Endodermal cell (in vitro differentiated cells): ENCODE results near the gene ABR. TPM values are rescaled to one million over a fixed set of nuclear protein-coding genes. Genes with fewer than 3 reads are reported as not detected.
"Not testable (repeated sequence)": the region's sequence is repeated elsewhere in the genome, so short reads cannot be mapped to it uniquely, and the experiment has no call there.

Experiments
- DNase-seq: peaks from one replicate; pipeline ENCODE4 v3.0.0-alpha.2; 2017
- H3K27ac ChIP-seq: 2 replicates; pipeline ENCODE4 v1.5.1; 2013; ENCODE audit warnings: mild to moderate bottlenecking, low read depth, low read length, moderate library complexity
- H3K27me3 ChIP-seq: 2 replicates; pipeline ENCODE4 v1.6.1; 2013; ENCODE audit warnings: mild to moderate bottlenecking, low read length, moderate library complexity; ENCODE audit not compliant: insufficient read depth, control insufficient read depth, poor library complexity, severe bottlenecking
- H3K36me3 ChIP-seq: 2 replicates; pipeline ENCODE4 v1.7.0; 2013; ENCODE audit warnings: mild to moderate bottlenecking, low read length, moderate library complexity; ENCODE audit not compliant: control insufficient read depth, insufficient read depth
- H3K4me1 ChIP-seq: one replicate; pipeline ENCODE4 v1.7.0; 2013; ENCODE audit warnings: low read length; ENCODE audit not compliant: control insufficient read depth, insufficient read depth
- H3K4me3 ChIP-seq: 2 replicates; pipeline ENCODE4 v1.5.1; 2013; ENCODE audit warnings: mild to moderate bottlenecking, low read length, moderate library complexity
- H3K9ac ChIP-seq: 2 replicates; pipeline ENCODE4 v1.6.1; 2013; ENCODE audit warnings: mild to moderate bottlenecking, low read length, moderate library complexity; ENCODE audit not compliant: poor library complexity, severe bottlenecking; ENCODE audit errors: extremely low read depth
- H3K9me3 ChIP-seq: 2 replicates; pipeline ENCODE4 v1.6.1; 2013; ENCODE audit warnings: mild to moderate bottlenecking, low read length, moderate library complexity; ENCODE audit not compliant: control insufficient read depth
- H3K27ac Mint-ChIP-seq: 2 replicates; pipeline ENCODE4 v1.8.0; 2020; ENCODE audit warnings: mixed read lengths
- H3K27me3 Mint-ChIP-seq: 2 replicates; pipeline ENCODE4 v1.8.0; 2021; ENCODE audit warnings: mild to moderate bottlenecking, mixed read lengths; ENCODE audit not compliant: insufficient read depth
- H3K36me3 Mint-ChIP-seq: 2 replicates; pipeline ENCODE4 v1.8.0; 2020; ENCODE audit warnings: low read depth, mixed read lengths
- H3K4me1 Mint-ChIP-seq: 2 replicates; pipeline ENCODE4 v1.8.0; 2020; ENCODE audit warnings: mixed read lengths
- H3K4me3 Mint-ChIP-seq: 2 replicates; pipeline ENCODE4 v1.8.0; 2020; ENCODE audit warnings: mild to moderate bottlenecking, moderate library complexity, mixed read lengths
- H3K9me3 Mint-ChIP-seq: 2 replicates; pipeline ENCODE4 v1.8.0; 2020; ENCODE audit warnings: mild to moderate bottlenecking, mixed read lengths
- WGBS, 2 experiments: methylation state at CpG; one replicate each; pipeline versions ENCODE4 v1.1.5 to v1.1.7; 2013; ENCODE audit warnings: missing lambda C conversion rate in 2 of 2, mixed read lengths in 1 of 2; ENCODE audit not compliant: insufficient coverage in 1 of 2, insufficient read length in 1 of 2; 5-methylcytosine and 5-hydroxymethylcytosine counted together
- total RNA-seq, 2 donors: library from RNA; stranded (reverse); fragmentation: NEBNext Ultra II Directional in 1 of 2; extraction: Animal tissue kit (Norgen Biotek cat#: 25700) in 1 of 2; gene quantifications; 2 replicates in 1 of 2; 3 replicates in 1 of 2; pipeline ENCODE4 v1.2.1, GENCODE V29; 2021
- TF ChIP-seq, protein P1 (sequence below): fragments of 200-600 bp; sonication (generic); conservative IDR thresholded peaks from 2 replicates; pipeline ENCODE4 v1.5.0; 2021; ENCODE audit warnings: antibody characterized with exemption, mild to moderate bottlenecking

ABR gene
- total RNA-seq, 2 donors from 2014 or later, result 51.1 to 58.7 TPM

DNA sequence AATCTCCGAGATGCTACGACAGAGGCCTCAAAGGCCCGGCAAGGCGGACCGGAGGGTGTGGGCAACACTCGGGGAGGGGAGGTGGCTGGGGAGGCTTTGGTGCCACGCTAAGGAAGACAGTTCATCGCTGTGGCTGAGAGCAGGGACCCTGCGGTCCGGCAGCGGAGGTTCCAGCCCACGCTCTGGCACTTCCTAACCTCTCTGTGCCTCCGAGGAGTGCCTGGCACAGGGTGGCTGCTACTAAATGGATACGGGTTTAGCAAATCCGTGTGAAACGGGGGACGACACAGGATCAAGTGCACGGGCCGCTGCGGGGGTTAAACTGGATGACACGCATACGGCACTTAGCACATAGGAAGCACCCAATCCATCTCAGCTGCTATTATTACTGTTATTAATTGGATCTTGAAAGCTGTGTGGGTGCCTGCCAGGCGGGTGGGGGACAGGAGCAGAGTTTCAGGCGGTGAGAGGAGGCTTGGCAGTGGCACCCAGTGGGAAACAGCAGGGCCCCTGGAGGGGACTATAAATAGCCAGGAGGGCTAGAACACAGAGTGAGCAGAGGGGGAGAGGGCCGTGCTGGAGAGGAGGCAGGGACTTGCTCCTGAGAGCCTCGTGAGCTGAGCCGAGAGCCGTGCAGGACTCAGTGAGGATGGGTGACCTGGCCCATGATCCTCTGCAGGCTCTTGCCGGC lies 45.0 kb downstream of the ABR start:
- Histone ChIP-seq H3K27me3 (no peaks in the 10 kb centered on the region), H3K9ac (no peak overlapping the region), H3K4me3 (no peak overlapping the region), H3K9me3 (no peaks in the 10 kb centered on the region), H3K27ac (no peak overlapping the region), H3K4me1 (no peaks in the 10 kb centered on the region), H3K36me3 (no peaks in the 10 kb centered on the region)
- Mint-ChIP-seq H3K4me1 (peaks cover 2% of the 10 kb centered on the region), H3K27me3 (no peaks in the 10 kb centered on the region), H3K4me3 (no peak overlapping the region), H3K27ac (no peak overlapping the region), H3K36me3 (peaks cover 4% of the 10 kb centered on the region), H3K9me3 (peaks cover 3% of the 10 kb centered on the region)
- WGBS, 2 experiments, result 91 to 92% methylated on average over 24 to 29 of the region's 29 CpGs
- TF ChIP-seq, protein P1, sequence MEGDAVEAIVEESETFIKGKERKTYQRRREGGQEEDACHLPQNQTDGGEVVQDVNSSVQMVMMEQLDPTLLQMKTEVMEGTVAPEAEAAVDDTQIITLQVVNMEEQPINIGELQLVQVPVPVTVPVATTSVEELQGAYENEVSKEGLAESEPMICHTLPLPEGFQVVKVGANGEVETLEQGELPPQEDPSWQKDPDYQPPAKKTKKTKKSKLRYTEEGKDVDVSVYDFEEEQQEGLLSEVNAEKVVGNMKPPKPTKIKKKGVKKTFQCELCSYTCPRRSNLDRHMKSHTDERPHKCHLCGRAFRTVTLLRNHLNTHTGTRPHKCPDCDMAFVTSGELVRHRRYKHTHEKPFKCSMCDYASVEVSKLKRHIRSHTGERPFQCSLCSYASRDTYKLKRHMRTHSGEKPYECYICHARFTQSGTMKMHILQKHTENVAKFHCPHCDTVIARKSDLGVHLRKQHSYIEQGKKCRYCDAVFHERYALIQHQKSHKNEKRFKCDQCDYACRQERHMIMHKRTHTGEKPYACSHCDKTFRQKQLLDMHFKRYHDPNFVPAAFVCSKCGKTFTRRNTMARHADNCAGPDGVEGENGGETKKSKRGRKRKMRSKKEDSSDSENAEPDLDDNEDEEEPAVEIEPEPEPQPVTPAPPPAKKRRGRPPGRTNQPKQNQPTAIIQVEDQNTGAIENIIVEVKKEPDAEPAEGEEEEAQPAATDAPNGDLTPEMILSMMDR, result no peak
- no peak for DNase-seq

DNA sequence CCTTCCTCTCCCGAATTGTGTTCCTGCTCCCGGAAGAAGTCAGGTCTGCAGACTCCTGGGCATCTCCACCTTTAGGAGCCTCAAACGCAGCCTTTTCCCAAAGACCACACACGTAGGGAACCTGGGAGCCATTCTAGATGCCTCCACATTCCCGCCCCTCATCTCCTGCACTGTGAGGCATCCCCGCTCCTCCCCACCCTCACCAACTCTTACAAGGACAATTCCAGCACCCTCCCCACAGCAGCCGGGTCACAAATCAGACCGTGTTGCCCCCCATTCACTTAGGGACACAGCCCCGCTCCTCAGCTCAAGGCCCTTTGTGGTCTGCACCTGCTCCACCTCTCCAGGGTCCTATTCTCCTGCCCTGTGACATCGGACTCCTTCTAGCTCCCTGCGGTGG lies 49.6 kb downstream of the ABR start:
- no peaks in the 10 kb centered on the region for H3K36me3 ChIP-seq
- H3K4me1 ChIP-seq, result no peaks in the 10 kb centered on the region
- Mint-ChIP-seq H3K4me1 (no peaks in the 10 kb centered on the region), H3K27me3 (no peaks in the 10 kb centered on the region), H3K4me3 (no peak overlapping the region), H3K36me3 (peaks cover 17% of the 10 kb centered on the region), H3K27ac (no peak overlapping the region), H3K9me3 (peaks cover 7% of the 10 kb centered on the region)
- H3K9me3 ChIP-seq, result no peaks in the 10 kb centered on the region
- no peak overlapping the region for H3K4me3 ChIP-seq
- H3K9ac ChIP-seq, result no peak overlapping the region
- TF ChIP-seq, protein P1, result no peak
- DNase-seq, result peak; percentile 39
- H3K27ac ChIP-seq, result no peak overlapping the region
- H3K27me3 ChIP-seq, result no peaks in the 10 kb centered on the region
- WGBS, 2 experiments, result 86 to 100% methylated on average over 2 to 11 of the region's 11 CpGs

DNA sequence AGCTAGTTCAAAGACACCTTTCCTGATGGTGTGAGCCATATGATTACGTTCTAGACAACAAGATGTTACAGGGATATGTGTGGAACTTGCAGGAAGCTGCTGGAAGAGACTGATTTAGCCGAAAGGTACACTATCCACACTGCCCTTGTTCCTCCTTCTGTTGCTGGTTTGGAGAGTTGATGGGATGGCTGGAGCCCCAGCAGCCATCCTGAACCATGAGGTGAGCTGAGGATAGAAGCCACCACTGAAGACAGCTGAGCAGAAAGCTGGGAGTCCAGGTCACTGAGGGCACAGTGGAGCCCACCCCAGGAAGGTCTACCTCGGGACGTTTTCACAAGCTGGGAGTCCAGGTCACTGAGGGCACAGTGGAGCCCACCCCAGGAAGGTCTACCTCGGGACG lies 51.3 kb downstream of the ABR start:
- H3K27me3 ChIP-seq, H3K4me3 ChIP-seq, H3K27ac Mint-ChIP-seq, H3K36me3 ChIP-seq, H3K9me3 Mint-ChIP-seq, H3K4me1 Mint-ChIP-seq, H3K27me3 Mint-ChIP-seq, H3K4me1 ChIP-seq, H3K9me3 ChIP-seq, H3K9ac ChIP-seq, H3K27ac ChIP-seq, DNase-seq, H3K4me3 Mint-ChIP-seq: not testable (repeated sequence)
- H3K36me3 Mint-ChIP-seq, result peaks cover 17% of the 10 kb centered on the region
- 95 to 100% methylated on average over 1 to 6 of the region's 6 CpGs for WGBS, 2 experiments
